CD4-positive, alpha-beta T cell treated with Interleukin-12 subunit alpha and Interleukin-12 subunit beta, for 1 hour (primary cell): ENCODE results near the gene LRP5.

Experiments
- DNase-seq: peaks from one replicate; pipeline ENCODE4 v3.0.0-alpha.2; 2020

LRP5 gene

GRCh38 chr11:68311160-68312116, 953 bp upstream of the LRP5 start:
- no peak for DNase-seq

DNA sequence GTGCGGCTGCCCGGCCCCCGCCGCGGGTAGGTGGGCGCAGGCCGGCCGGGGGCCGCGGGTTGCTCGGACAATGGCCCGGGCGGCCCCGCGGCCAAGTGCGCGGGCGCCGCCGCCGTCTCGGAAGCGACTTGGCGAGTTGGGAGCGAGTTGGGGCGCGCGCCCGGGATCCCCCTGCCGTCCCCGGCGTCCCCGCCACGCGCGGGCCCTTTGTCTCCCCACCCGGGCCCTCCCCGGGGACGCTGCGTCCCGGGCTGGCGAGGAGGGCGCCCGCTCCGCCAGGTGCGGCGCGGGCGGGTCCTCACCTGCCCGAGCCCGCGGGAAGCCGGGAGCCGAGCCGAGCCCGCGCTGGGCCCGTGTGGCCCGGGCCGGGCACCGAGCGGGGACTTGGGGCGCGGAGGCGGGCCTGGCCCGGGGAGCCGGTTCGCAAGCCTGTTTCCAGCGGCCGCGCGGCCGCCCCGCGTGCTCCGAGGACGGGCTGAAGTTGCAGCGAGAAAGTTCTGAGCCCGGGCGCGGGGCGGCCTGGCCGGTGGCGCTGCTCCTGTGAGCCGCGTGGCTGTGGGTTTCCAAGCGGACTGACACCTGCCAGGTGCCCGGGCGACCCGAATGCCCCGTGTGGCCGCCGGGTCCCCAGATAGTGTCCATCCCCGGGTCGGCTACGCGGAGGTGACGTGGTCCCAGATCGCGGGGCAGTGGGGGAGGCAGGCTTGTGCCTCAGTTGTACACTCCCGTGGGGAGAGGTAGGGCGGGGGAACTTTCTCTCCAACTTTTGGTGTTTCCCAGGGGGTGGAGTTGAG, 586 bp downstream of the LRP5 start:
- no peak for DNase-seq

DNA sequence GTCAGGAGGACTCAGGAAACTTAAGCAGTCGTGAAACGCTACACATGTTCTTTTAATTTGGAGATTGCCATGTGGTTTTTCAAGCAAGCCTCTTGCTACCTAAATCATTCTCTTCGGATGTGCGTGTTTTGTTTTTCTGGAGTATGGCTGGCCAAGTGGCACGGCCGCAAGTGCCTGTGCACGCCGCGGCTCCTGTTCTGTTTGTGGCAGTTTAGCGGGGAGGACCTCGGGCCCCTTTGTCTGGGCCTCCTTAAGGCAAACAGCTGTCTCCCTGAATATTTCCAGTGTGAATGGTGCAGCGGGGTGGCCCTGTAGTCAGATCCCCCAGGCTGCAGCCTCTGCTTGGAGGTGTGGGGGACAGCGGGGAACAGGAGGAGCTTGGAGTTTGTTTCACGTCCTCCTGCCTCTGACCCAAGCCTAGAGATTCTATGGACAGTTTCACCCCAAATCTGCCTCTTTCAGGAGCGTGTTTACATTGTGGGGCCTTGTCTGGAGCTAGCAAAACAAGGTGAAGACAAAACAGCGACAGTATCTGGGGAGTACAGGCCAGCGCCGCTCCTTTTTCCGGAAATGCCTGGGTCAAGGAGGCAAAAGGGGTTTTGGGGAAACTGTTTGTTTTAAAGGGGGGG, 1.3 kb downstream of the LRP5 start:
- no peak for DNase-seq

- DNase-seq, result no peak
Measured at GRCh38 chr11:68314203-68315170, 2.1 kb downstream of the LRP5 start.

- DNase-seq, result no peak
Measured at GRCh38 chr11:68315171-68315920, 3.0 kb downstream of the LRP5 start.

DNA sequence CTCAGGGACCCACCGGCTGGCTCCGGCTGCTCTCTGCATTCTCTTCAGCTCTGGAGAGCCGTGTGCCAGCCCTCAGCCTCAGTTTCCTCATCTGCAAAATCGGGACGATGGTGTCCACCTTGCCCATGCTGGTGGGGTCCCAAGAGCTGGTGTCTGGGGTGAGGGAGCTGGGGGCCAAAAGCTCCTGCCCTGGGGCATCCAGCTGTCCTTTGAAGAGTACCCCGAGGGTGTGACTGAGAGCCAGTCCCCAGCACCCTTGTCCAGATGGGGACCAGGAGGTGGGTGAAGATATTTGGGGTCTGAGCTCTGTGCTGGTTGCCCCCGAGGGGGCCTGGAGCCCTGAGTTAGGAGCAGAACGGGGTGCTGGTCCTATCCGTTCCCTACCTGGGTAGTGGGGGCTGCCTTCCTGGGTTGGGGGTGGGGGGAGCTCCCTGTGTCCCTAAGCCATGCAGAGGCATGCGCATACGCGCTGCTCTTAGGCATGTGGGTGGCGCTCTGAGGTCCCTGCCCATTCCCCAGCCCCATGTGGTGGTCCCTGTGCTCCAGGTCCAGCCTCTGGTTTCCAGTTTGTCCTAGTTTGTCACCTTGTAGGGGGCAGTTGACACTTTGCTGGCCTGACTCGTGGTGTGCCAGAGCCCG, 4.9 kb downstream of the LRP5 start:
- DNase-seq, result no peak

DNA sequence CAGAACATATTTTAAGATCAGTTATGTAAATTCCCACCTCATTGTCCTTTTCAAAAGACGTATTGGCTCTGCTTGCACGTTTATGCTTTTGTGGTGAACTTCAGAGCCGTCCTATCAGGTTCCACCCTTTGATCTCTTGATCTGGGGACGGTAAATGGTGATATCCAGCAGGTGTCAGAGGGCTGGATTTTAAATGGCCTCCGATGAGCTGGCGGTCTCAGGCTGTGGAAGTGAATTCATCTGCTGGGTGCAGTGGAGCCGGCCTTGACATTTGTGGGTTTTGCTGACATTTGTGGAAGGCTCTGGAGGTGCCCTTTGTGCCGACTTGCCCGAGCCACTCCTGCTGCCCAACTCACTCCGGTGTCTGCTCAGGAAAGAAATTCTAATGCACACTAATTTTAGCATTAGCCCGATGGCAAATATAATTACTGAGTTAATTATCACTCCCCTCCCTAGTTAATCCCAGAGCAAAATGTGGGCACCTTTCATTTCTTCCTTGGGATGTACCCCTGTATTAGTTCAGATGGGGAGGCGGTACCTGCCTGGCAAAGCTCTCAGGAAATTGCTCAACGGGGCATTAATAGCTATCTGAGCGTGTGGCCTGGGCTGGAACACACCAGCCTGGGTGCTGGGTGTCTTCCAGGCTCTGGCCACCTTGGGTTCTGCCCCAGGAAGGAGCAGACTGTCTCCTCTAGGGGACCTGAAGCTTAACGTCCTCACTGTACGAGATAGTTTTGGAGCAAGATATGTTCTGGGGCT, 9.1 kb downstream of the LRP5 start:
- DNase-seq, result no peak

GRCh38 chr11:68322052-68322430, 9.7 kb downstream of the LRP5 start:
- DNase-seq, result no peak

GRCh38 chr11:68324241-68324640, 11.8 kb downstream of the LRP5 start:
- no peak for DNase-seq

GRCh38 chr11:68324695-68325094, 12.3 kb downstream of the LRP5 start:
- DNase-seq, result no peak

- DNase-seq, result no peak
Measured at GRCh38 chr11:68325183-68325906, 13.0 kb downstream of the LRP5 start.

- DNase-seq, result no peak
Measured at GRCh38 chr11:68325907-68326220, 13.5 kb downstream of the LRP5 start.

DNA sequence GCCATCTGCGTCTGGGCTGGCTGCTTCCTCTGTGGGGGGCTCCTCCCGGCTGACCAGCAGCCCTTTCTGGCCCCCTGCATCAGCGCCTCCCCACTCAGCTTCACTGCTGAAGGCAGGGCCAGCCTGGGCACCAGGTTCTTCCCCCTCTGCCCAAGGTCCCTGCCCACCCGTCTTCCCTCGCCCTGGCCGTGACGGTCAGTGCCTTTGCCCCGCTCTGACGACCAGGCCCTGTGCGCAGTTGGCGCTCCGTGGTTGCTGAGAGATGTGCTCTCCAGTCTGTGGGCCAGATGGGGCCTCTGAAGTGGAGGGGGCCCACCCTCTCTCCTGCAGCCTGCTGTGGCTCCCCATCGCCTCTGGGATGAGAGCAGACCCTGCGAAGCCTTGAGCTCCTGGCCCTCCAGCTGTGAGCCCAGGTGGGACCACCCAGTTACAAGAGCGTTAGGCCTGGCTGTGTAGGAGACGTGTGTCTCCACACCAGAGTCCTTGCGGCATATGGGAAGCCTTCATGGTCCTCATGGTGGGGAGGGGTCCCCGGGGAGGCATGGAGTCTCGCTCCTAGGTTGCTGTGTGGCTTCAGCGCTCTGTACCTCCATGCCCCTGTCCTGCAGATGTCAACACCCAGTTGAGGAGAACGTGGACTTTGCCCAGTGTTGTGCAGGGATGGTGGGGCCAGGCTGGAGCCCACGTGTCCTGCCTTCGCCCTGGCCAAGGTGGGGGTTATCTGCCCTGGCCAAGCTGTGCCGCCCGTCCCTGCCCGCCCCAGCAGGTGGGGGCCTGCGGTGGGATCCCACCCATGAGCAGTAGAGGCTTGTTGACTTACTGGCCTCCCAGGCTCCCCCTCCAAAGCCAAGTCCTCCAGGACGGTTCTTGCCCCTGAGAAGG, 14.2 kb downstream of the LRP5 start:
- DNase-seq, result no peak

DNA sequence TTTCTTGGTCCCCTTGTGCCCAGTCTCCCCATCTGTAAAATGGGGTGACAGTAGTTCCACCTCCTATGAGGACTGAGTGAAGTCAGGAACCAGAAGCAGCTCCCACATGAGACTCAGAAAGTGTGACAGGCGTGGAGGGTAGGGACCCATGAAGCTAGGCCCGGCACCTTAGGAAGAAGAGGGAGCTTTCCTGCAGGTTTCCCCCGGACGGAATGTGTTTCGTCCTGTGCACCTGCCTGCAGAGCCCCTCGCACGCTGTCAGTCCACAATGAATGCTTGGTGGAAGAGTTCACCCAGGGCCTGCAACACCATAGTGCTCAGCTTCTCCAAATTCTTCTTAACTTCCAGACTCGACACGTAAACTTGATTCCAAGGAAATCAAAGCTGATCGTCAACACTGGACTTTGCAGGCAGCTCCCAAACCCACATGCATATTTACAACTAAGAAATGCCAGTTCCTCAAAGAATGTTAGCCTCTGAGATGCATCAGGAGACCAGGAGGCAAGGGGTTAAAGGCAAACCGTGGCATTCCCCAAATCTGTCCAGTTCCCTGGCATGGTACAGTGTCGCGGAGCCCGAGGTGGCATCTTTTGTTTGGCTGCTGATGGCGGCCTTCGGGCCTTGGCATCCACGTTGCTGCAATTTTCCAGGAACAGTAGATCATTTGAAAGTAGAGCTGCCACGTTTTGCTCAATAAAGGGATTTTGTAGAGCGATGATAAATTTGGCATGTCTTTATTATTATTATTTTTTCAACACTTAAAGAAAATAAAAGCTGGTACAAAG, 15.4 kb downstream of the LRP5 start:
- no peak for DNase-seq

- no peak for DNase-seq
Measured at GRCh38 chr11:68328374-68329091, 16.1 kb downstream of the LRP5 start.

GRCh38 chr11:68329536-68329935, 17.1 kb downstream of the LRP5 start:
- DNase-seq, result no peak
